Right lobe of liver (tissue), 6 donors: ENCODE measurements around the gene ACAP3. TPM values are rescaled to one million over a fixed set of nuclear protein-coding genes. Genes with fewer than 3 reads are reported as not detected.

Source experiments
- ATAC-seq, 4 donors: fragments of 200-7000 bp; cut with Tn5 transposase; one replicate each; pipeline ENCODE4 v1.9.1; 2020; ENCODE audit warnings: mild to moderate bottlenecking in 4 of 4, moderate library complexity in 4 of 4
- DNase-seq, 3 donors: peaks; one replicate each; pipeline ENCODE4 v3.0.0-alpha.2; 2020
- H3K27ac ChIP-seq, 3 donors: fragments of 200-600 bp; one replicate each; pipeline ENCODE4 v1.8.0; 2022
- H3K27me3 ChIP-seq, 2 donors: fragments of 200-600 bp; one replicate each; pipeline ENCODE4 v1.8.0; 2022
- H3K36me3 ChIP-seq, 4 donors: fragments of 200-600 bp; sonication (generic) in 1 of 4; one replicate each; pipeline versions ENCODE4 v1.5.1 to v1.8.0; 2017 to 2022; ENCODE audit warnings: control low read depth in 1 of 4
- H3K4me1 ChIP-seq, 4 donors: fragments of 200-600 bp; sonication (generic) in 1 of 4; one replicate each; pipeline versions ENCODE4 v1.5.1 to v1.8.0; 2017 to 2022; ENCODE audit warnings: control low read depth in 1 of 4
- H3K4me3 ChIP-seq, 3 donors: fragments of 200-600 bp; one replicate each; pipeline ENCODE4 v1.8.0; 2022
- H3K9me3 ChIP-seq, 4 donors: fragments of 200-600 bp; sonication (generic) in 1 of 4; one replicate each; pipeline versions ENCODE4 v1.5.1 to v1.8.0; 2017 to 2022; ENCODE audit warnings: control low read depth in 1 of 4
- CTCF ChIP-seq, 4 donors: fragments of 200-600 bp in 3 of 4; fragments of 450-650 bp in 1 of 4; IDR thresholded peaks; one replicate each; pipeline versions ENCODE4 v1.5.1 to v1.8.0; 2016 to 2022; ENCODE audit warnings: antibody characterized with exemption in 4 of 4, mild to moderate bottlenecking in 2 of 4
- POLR2A ChIP-seq: fragments of 450-650 bp; IDR thresholded peaks from one replicate; pipeline ENCODE4 v1.6.1; 2017; ENCODE audit warnings: antibody characterized with exemption, mild to moderate bottlenecking
- WGBS: methylation state at CpG from one replicate; pipeline ENCODE4 v1.1.6; 2018; ENCODE audit warnings: low coverage, low lambda C conversion rate; ENCODE audit not compliant: insufficient coverage; ENCODE audit errors: missing lambda C conversion rate; 5-methylcytosine and 5-hydroxymethylcytosine counted together
- intact Hi-C, 2 donors: fragments of 100-400 bp; cut with DNase I; formaldehyde crosslinking; loops; one replicate each; pipeline versions ENCODE4 v1.11.2 to v1.14.1; 2022
- total RNA-seq, 6 experiments: library from RNA; depleted of rRNA in 2 of 6; stranded (reverse); fragments of >200 nt in 2 of 6; fragmentation: NEBNext Ultra II Directional in 3 of 6; extraction: Animal tissue kit (Norgen Biotek cat#: 25700) in 3 of 6; gene quantifications; one replicate each; pipeline versions ENCODE4 v1.1.0 to v1.2.4, GENCODE V29; 2016 to 2023
- donor health status: DM: no; HTN: yes; CAD: no.
- donor health status: DM: no; HTN: no; CAD: no.
- donor health status: DM: no; HTN: no; CAD: no.
- donor health status: DM: no; HTN: yes; CAD: no.
- donor health status: DM: no; HTN: yes; CAD: no.

The ACAP3 gene
- total RNA-seq, 6 experiments from 2014 or later = 20.1 to 28.0 (median 22.0) TPM

DNA sequence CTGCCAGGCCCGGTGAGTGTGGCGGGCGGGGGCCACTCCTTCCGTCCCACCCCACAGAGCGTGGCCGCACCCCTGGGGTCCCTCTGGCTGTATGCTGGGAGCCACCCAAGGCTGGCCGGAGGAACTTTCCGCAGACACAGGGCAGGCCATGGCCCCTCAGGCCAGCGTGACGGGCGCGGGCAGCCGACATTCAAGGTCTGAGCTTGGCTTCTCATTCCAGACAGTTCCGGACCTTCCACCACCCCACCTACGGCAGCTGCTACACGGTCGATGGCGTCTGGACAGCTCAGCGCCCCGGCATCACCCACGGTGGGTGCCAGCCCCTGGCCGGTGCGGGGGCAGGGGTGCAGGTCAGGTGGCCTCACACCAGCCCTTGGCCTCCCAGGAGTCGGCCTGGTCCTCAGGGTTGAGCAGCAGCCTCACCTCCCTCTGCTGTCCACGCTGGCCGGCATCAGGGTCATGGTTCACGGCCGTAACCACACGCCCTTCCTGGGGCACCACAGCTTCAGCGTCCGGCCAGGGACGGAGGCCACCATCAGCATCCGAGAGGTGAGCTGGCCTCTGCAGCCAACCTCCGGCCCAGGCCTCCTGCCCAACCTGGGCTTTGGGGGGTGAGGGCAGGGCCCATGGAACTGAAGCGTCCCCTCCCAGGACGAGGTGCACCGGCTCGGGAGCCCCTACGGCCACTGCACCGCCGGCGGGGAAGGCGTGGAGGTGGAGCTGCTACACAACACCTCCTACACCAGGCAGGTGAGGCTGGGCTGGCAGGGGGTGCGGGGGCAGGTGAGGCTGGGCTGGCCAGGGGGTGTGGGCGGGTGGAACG is 20.2 kb downstream of the ACAP3 start:
- H3K4me1 ChIP-seq = no peaks in the 10 kb centered on the region
- no peak for ATAC-seq
- intact Hi-C loops = no loop called here
- no peak overlapping the region for H3K27ac ChIP-seq
- DNase-seq = no peak
- H3K4me3 ChIP-seq = no peak overlapping the region
- H3K36me3 ChIP-seq = no peaks in the 10 kb centered on the region
- H3K9me3 ChIP-seq = no peaks in the 10 kb centered on the region
- WGBS = 100% methylated on average over 1 of the region's 46 CpGs
- no peaks in the 10 kb centered on the region for H3K27me3 ChIP-seq
- TF ChIP-seq CTCF (IDR thresholded peaks at IDR 0.05) (no peak), POLR2A (no peak)

DNA sequence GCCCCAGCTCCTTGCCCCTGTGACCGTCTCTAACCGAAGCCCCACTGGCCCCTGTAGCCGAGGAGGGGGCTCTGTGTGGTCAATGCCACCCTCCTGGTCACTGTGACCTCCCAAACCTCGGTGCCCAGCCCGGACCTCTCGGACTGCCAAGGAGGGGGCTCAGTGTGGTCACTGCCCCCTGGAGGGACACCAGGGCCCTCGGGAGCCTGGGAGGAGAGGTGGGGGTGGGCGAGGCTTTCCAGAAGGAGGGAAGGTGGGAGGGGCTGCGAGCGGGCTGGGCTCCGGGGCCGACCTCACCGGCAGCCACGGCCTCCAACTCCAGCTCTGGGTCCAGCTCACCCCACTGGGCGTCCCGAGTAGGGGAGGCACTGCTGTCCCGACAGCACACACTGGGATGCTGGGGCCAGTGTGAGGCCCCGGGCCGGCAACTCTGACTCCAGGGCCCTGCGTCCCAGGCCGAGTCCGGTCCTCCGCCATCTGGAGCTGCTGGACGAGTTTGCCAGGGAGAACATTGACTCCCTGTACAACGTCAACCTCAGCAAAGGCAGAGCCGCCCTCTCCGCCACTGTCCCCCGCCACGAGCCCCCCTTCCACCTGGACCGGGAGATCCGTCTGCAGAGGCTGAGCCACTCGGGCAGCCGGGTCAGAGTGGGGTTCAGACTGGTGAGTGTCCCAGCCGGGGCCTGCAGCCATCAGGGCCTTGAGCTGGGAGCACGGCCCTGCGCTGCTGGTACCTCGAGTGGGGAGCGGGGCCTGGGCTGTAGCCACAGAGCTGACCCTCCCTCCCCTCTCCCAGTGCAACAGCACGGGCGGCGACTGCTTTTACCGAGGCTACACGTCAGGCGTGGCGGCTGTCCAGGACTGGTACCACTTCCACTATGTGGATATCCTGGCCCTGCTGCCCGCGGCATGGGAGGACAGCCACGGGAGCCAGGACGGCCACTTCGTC is 21.1 kb downstream of the ACAP3 start:
- WGBS = no CpG with 5 or more reads among the region's 50 CpGs

DNA sequence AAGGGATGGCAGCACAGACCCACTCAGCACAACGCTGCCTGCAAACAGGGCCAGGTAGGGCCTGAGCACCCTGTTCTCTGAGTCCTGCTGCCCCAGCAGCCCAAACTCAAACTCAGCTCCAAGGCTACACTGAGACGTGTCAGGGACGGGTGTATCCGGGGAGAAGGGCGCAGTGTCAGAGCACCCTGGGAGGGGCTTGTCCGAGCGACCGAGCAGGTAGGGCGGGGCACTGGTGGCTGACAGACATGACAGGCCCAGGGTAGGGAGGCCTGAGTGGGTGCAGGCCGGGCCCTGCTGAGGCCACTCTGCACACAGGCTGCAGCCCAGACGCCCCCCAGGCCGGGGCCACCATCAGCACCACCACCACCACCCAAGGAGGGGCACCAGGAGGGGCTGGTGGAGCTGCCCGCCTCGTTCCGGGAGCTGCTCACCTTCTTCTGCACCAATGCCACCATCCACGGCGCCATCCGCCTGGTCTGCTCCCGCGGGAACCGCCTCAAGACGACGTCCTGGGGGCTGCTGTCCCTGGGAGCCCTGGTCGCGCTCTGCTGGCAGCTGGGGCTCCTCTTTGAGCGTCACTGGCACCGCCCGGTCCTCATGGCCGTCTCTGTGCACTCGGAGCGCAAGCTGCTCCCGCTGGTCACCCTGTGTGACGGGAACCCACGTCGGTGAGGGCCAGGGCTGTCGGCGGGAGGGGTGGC is 22.0 kb downstream of the ACAP3 start:
- TF ChIP-seq POLR2A (no peak), CTCF (IDR thresholded peaks at IDR 0.05) (no peak)
- ATAC-seq = no peak

More for the DNA sequence above, 21.1 kb downstream of the ACAP3 start:
- TF ChIP-seq POLR2A (no peak), CTCF (IDR thresholded peaks at IDR 0.05) (no peak)
- H3K4me1 ChIP-seq = peaks cover 0 to 7% (median 4%) of the 10 kb centered on the region in 4 donors
- ATAC-seq (no peak), DNase-seq (peak in 1 of 3 donors; percentile 57)
- H3K36me3 ChIP-seq = no peaks in the 10 kb centered on the region
- intact Hi-C loops = no loop called here
- H3K9me3 ChIP-seq = no peaks in the 10 kb centered on the region
- no peak overlapping the region for H3K4me3 ChIP-seq
- H3K27ac ChIP-seq = no peak overlapping the region
- H3K27me3 ChIP-seq = no peaks in the 10 kb centered on the region

DNA sequence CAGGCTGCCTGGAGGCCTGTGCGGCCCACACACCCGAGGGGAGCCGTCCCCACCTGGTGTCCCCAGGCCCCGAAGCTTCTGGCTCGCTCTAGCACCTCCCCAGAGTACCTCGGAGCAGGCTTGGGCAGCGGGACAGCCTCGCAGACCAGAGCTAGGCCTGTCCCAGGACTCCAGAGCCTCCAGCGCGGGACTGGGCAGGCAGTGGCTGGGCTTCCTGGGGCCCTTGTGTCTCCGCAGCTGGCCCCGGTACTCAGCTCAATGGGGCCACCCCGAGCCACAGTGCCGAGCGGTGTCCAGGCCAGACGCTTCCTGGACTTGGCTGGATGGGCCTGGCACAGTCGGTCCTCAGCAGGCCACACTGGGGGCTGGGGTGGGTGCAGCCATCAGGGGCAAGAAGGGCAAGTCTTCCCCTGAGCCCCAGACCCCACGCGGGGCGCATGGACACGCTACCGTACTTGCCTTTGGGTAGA is 22.6 kb downstream of the ACAP3 start:
- Histone ChIP-seq H3K4me1 (peaks cover 0 to 15% (median 6%) of the 10 kb centered on the region in 4 donors), H3K4me3 (no peak overlapping the region), H3K27ac (no peak overlapping the region), H3K36me3 (no peaks in the 10 kb centered on the region), H3K9me3 (no peaks in the 10 kb centered on the region), H3K27me3 (no peaks in the 10 kb centered on the region)
- DNase-seq (no peak), ATAC-seq (no peak)
- intact Hi-C loops = no loop called here
- TF ChIP-seq POLR2A (no peak), CTCF (IDR thresholded peaks at IDR 0.05) (no peak)
- 90% methylated on average over 2 of the region's 22 CpGs for WGBS

More for the DNA sequence above, 22.0 kb downstream of the ACAP3 start:
- WGBS = 57% methylated on average over 9 of the region's 37 CpGs
- H3K4me1 ChIP-seq = peaks cover 0 to 15% (median 6%) of the 10 kb centered on the region in 4 donors
- H3K36me3 ChIP-seq = no peaks in the 10 kb centered on the region
- DNase-seq = peak in 1 of 3 donors; percentile 54
- H3K4me3 ChIP-seq = no peak overlapping the region
- H3K27ac ChIP-seq = no peak overlapping the region
- intact Hi-C loops = no loop called here
- no peaks in the 10 kb centered on the region for H3K27me3 ChIP-seq
- H3K9me3 ChIP-seq = no peaks in the 10 kb centered on the region
